PFSK-1 (cell line): ENCODE results near the gene PLXDC2.

Source experiments
- FOXP2 ChIP-seq: optimal IDR thresholded peaks from 2 replicates; pipeline ENCODE3; 2011; ENCODE audit warnings: borderline replicate concordance, control low read depth, inconsistent platforms; ENCODE audit not compliant: insufficient read depth; ENCODE audit errors: extremely low read length, extremely low read depth
- POLR2AphosphoS5 ChIP-seq: IDR thresholded peaks from 2 replicates; pipeline ENCODE4 v1.6.1; 2012; ENCODE audit warnings: low read depth, mild to moderate bottlenecking, control low read depth, low read length, moderate library complexity
- SIN3A ChIP-seq: IDR thresholded peaks from 2 replicates; pipeline ENCODE4 v1.6.1; 2012; ENCODE audit warnings: mild to moderate bottlenecking, low read length, moderate library complexity, borderline replicate concordance; ENCODE audit not compliant: insufficient read depth
- TAF1 ChIP-seq: IDR thresholded peaks from 2 replicates; pipeline ENCODE4 v1.6.1; 2012; ENCODE audit warnings: low read length, control low read depth, borderline replicate concordance; ENCODE audit not compliant: insufficient read depth
- TF ChIP-seq, protein P1 (sequence below), 2 experiments: IDR thresholded peaks; 2 replicates each; pipeline versions ENCODE4 v1.6.1 to v1.8.0; 2011 to 2012; ENCODE audit warnings: low read depth in 2 of 2, low read length in 2 of 2, control low read depth in 1 of 2, inconsistent platforms in 1 of 2, mild to moderate bottlenecking in 1 of 2, moderate library complexity in 1 of 2; ENCODE audit not compliant: insufficient read depth in 1 of 2

DNA sequence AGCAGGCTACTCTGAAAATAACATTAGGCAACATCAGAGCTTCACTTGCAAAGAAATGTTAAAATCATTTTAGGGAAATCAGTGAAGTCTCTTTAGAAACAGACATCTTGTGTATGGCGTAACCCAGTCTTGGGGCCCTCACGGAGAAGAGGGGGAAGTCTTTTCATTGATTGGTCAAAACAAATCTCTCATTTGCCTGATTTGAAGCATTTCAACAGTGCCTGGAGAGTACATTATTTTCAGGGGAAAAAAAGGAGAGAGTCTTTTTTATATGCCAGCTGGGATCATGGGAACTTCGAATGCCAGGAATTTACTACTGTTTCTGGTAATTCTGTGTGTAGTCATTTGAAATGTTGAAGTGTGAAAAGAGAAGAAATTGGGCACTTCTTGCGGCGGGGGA lies 471.4 kb downstream of the PLXDC2 start:
- TF ChIP-seq, protein P1, sequence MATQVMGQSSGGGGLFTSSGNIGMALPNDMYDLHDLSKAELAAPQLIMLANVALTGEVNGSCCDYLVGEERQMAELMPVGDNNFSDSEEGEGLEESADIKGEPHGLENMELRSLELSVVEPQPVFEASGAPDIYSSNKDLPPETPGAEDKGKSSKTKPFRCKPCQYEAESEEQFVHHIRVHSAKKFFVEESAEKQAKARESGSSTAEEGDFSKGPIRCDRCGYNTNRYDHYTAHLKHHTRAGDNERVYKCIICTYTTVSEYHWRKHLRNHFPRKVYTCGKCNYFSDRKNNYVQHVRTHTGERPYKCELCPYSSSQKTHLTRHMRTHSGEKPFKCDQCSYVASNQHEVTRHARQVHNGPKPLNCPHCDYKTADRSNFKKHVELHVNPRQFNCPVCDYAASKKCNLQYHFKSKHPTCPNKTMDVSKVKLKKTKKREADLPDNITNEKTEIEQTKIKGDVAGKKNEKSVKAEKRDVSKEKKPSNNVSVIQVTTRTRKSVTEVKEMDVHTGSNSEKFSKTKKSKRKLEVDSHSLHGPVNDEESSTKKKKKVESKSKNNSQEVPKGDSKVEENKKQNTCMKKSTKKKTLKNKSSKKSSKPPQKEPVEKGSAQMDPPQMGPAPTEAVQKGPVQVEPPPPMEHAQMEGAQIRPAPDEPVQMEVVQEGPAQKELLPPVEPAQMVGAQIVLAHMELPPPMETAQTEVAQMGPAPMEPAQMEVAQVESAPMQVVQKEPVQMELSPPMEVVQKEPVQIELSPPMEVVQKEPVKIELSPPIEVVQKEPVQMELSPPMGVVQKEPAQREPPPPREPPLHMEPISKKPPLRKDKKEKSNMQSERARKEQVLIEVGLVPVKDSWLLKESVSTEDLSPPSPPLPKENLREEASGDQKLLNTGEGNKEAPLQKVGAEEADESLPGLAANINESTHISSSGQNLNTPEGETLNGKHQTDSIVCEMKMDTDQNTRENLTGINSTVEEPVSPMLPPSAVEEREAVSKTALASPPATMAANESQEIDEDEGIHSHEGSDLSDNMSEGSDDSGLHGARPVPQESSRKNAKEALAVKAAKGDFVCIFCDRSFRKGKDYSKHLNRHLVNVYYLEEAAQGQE (IDR thresholded peaks at IDR 0.05; ENCODE audit: insufficient read depth in 1 of 2, low read depth in 2 of 2, low read length in 2 of 2) = no peak
- no peak for TF ChIP-seq POLR2AphosphoS5
- no peak for TF ChIP-seq TAF1
- TF ChIP-seq SIN3A = no peak
- TF ChIP-seq FOXP2 = no peak
